Psoas muscle (tissue), 8 donors: ENCODE measurements around the gene FNDC3B. TPM values are rescaled to one million over a fixed set of nuclear protein-coding genes. Genes with fewer than 3 reads are reported as not detected.

Experiments
- ATAC-seq, 4 donors: fragments of 200-7000 bp; cut with Tn5 transposase; one replicate each; pipeline ENCODE4 v1.9.1; 2020; ENCODE audit warnings: moderate library complexity in 3 of 4, mild to moderate bottlenecking in 2 of 4
- DNase-seq, 2 donors: peaks; one replicate each; pipeline ENCODE4 v3.0.0-alpha.2; 2020
- H3K27ac ChIP-seq: fragments of 200-600 bp; one replicate; pipeline ENCODE4 v1.8.0; 2022
- H3K27me3 ChIP-seq, 3 donors: fragments of 200-600 bp in 1 of 3; one replicate each; pipeline versions ENCODE4 v1.6.1 to v1.8.0; 2013 to 2022; ENCODE audit warnings: low read length in 2 of 3, mild to moderate bottlenecking in 2 of 3, moderate library complexity in 1 of 3; ENCODE audit not compliant: insufficient read depth in 3 of 3
- H3K36me3 ChIP-seq, 2 donors: fragments of 200-600 bp in 1 of 2; one replicate each; pipeline versions ENCODE4 v1.6.1 to v1.8.0; 2013 to 2022; ENCODE audit warnings: low read depth in 1 of 2, mild to moderate bottlenecking in 1 of 2, moderate library complexity in 1 of 2; ENCODE audit not compliant: insufficient read depth in 1 of 2
- H3K4me1 ChIP-seq: fragments of 200-600 bp; one replicate; pipeline ENCODE4 v1.8.0; 2022
- H3K4me3 ChIP-seq: fragments of 200-600 bp; one replicate; pipeline ENCODE4 v1.8.0; 2022; ENCODE audit warnings: mild to moderate bottlenecking
- H3K9me3 ChIP-seq: fragments of 200-600 bp; one replicate; pipeline ENCODE4 v1.8.0; 2022
- CTCF ChIP-seq: fragments of 200-600 bp; IDR thresholded peaks from one replicate; pipeline ENCODE4 v1.8.0; 2022; ENCODE audit warnings: antibody characterized with exemption
- WGBS, 3 donors: extraction: QIAGEN DNeasy Blood & Tissue Kit; methylation state at CpG; one replicate each; pipeline versions ENCODE4 v1.1.6 to v1.1.7; 2013; 5-methylcytosine and 5-hydroxymethylcytosine counted together
- intact Hi-C, 2 donors: fragments of 100-400 bp; cut with DNase I; formaldehyde crosslinking; loops; one replicate each; pipeline versions ENCODE4 v1.11.0 to v1.14.2; 2022
- polyA plus RNA-seq, 3 donors: library from polyadenylated mRNA; stranded (reverse); fragments of 200-250 nt; gene quantifications; one replicate each; pipeline ENCODE4 v1.2.3, GENCODE V29; 2013
- total RNA-seq, 4 donors: library from RNA; stranded (reverse); fragmentation: NEBNext Ultra II Directional in 2 of 4; extraction: Animal tissue kit (Norgen Biotek cat#: 25700) in 2 of 4; gene quantifications; one replicate each; pipeline versions ENCODE4 v1.2.1 to v1.2.4, GENCODE V29; 2021 to 2023
- donor health status: healthy with polysubstance abuse.
- donor health status: DM: no; HTN: no; CAD: no; lungs with moderate emphysema.
- donor health status: Bipolar disorder and iron deficiency.
- donor health status: healthy.
- donor health status: DM: yes; HTN: yes; CAD: no.
- donor health status: DM: no; HTN: no; CAD: no.
- donor health status: DM: no; HTN: no; CAD: no.
- donor health status: DM: yes; HTN: yes; CAD: no.

Gene FNDC3B
- total and polyA plus RNA-seq, 7 donors: 12.4 to 133 (median 50.8) TPM

DNA sequence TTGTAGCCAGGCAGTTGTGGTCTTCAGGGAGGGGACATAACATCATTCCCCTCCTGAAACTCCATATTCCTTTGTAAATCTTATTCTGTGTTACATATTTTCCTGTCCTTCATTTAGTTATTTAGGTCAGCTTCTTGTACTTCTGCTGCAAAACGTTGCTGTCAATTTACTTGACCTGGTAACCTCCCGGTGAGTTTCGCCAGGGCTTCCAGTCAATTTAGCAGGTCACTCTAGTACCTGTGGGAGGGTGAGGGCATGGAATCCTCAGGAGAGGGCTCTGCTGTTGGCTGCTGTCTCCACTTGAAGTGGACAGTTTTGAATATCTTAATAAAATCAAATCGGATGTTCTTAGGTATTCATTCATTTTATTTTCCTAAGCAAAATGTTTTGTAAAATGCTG, 29.6 kb downstream of the FNDC3B start:
- WGBS, 3 donors: 27 to 47% (median 29%) methylated on average over 4 of the region's 4 CpGs
- H3K27me3 ChIP-seq: no peaks in the 10 kb centered on the region
- H3K4me1 ChIP-seq: peaks cover 85% of the 10 kb centered on the region
- no peak for TF ChIP-seq CTCF
- H3K9me3 ChIP-seq: no peaks in the 10 kb centered on the region
- ATAC-seq: peak in 1 of 4 donors; percentile 27
- intact Hi-C loops: no loop called here
- H3K4me3 ChIP-seq: no peak overlapping the region
- DNase-seq: no peak
- H3K27ac ChIP-seq: no peak overlapping the region
- H3K36me3 ChIP-seq: no peaks in the 10 kb centered on the region

DNA sequence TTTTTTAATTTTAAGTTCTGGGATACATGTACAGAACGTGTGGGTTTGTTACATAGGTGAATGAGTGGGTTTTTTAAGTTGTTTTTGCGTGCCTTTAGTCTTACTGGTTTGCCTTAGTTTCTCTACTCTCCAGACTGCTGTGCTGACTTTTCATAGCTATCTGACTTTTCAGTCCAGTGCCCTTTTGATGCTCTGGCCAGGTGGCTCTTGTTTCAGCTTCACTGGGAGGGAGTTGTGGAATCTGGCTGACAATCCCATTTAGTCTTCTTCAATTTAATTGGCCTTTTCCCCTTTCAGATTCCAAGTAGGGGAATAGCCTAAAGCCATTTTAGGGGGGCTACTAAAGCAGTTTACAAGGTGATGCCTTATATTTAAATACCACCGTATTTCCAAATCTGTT, 30.1 kb downstream of the FNDC3B start:
- no peaks in the 10 kb centered on the region for H3K36me3 ChIP-seq
- intact Hi-C loops: no loop called here
- 62 to 76% (median 65%) methylated on average over 3 of the region's 3 CpGs for WGBS, 3 donors
- no peaks in the 10 kb centered on the region for H3K27me3 ChIP-seq
- TF ChIP-seq CTCF: no peak
- DNase-seq (no peak), ATAC-seq (peak in 2 of 4 donors; percentile 25 to 50)
- H3K4me1 ChIP-seq: peaks cover 90% of the 10 kb centered on the region
- no peaks in the 10 kb centered on the region for H3K9me3 ChIP-seq
- no peak overlapping the region for H3K4me3 ChIP-seq
- peak overlapping the region; percentile 5 for H3K27ac ChIP-seq

DNA sequence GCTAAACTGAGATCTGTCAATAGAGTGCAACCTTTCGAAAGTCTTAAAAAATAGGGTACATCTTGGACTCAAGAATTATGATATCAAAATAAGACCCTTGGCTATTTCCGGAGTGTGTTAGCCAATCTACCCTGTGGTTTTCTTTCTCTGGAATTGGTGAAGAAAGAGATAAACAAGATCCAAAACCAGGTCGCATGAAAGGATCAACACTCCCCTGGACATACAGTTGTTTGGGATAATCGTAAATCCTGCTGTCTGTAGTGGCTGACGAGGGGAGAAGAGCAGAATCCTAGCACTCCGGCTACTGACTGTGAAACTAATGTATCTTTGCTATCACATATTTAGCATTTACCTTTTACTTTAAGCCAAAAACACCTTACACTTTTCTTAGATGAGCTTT, 30.9 kb downstream of the FNDC3B start:
- no peaks in the 10 kb centered on the region for H3K27me3 ChIP-seq
- no peaks in the 10 kb centered on the region for H3K36me3 ChIP-seq
- TF ChIP-seq CTCF: no peak
- no peaks in the 10 kb centered on the region for H3K9me3 ChIP-seq
- H3K27ac ChIP-seq: no peak overlapping the region
- DNase-seq (no peak), ATAC-seq (no peak)
- H3K4me1 ChIP-seq: peaks cover 93% of the 10 kb centered on the region
- WGBS, 3 donors: 44 to 67% (median 48%) methylated on average over 6 of the region's 6 CpGs
- intact Hi-C loops: no loop called here
- H3K4me3 ChIP-seq: no peak overlapping the region

- H3K36me3 ChIP-seq: no peaks in the 10 kb centered on the region
- DNase-seq (no peak), ATAC-seq (no peak)
- peaks cover 90% of the 10 kb centered on the region for H3K4me1 ChIP-seq
- 71 to 87% (median 73%) methylated on average over 2 of the region's 2 CpGs for WGBS, 3 donors
- intact Hi-C loops: no loop called here
- TF ChIP-seq CTCF: no peak
- H3K9me3 ChIP-seq: no peaks in the 10 kb centered on the region
- no peaks in the 10 kb centered on the region for H3K27me3 ChIP-seq
- H3K4me3 ChIP-seq: no peak overlapping the region
- no peak overlapping the region for H3K27ac ChIP-seq
Measured at GRCh38 chr3:172070802-172071201, 31.4 kb downstream of the FNDC3B start.

DNA sequence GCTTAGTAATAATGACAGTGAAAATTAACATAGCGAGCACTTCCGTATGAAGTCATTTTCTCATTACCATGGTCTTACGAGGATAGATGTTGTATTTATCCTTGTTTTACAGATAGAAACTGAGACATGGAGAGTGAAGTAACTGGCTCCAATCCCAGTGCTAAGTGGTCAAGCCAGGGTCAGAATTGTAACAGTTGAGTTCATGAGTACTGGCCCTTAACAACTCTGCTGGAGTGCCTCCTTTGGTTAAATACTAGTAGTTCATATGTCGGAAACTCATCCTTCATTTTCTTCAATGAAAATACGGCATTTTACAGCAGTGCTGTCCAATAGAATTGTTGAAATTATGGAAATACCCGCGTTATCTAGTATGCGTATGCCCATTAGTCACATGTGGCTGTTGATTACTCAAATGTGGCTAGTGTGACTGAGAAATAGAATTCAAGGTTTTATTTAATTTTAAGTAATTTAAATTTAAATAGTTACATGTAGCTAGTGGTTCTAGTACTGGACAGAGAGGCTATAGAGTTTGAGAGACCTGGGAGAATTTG, 32.5 kb downstream of the FNDC3B start:
- H3K27ac ChIP-seq: no peak overlapping the region
- no peak for ATAC-seq
- no peak overlapping the region for H3K4me3 ChIP-seq
- H3K4me1 ChIP-seq: peaks cover 86% of the 10 kb centered on the region
- no peak for TF ChIP-seq CTCF
- no peaks in the 10 kb centered on the region for H3K36me3 ChIP-seq
- DNase-seq: no peak
- H3K9me3 ChIP-seq: no peaks in the 10 kb centered on the region
- no peaks in the 10 kb centered on the region for H3K27me3 ChIP-seq
- WGBS, 3 donors: 89 to 95% (median 90%) methylated on average over 8 of the region's 8 CpGs
- intact Hi-C loops: no loop called here
